Embryonic facial prominence (tissue), 1 donor: ENCODE measurements around the gene ADAM29.
"Not testable (repeated sequence)": the region's sequence is repeated elsewhere in the genome, so short reads cannot be mapped to it uniquely, and the experiment has no call there.

ENCODE experiments used
- DNase-seq: peaks from one replicate; pipeline ENCODE4 v3.0.0-alpha.2; 2016; ENCODE audit errors: extremely low spot score

The ADAM29 gene

GRCh38 chr4:174918058-174918457 lies at the start of gene ADAM29:
ADAM29 (plus strand) TSS chr4:174918358; CDS start chr4:174975526, 57,168 bp downstream.
- DNase-seq = no peak

- DNase-seq = no peak
These were observed 48.8 kb upstream of the ADAM29 start for GRCh38 chr4:174869339-174869738.

- no peak for DNase-seq
These were observed 47.8 kb upstream of the ADAM29 start for GRCh38 chr4:174870311-174870710.

DNA sequence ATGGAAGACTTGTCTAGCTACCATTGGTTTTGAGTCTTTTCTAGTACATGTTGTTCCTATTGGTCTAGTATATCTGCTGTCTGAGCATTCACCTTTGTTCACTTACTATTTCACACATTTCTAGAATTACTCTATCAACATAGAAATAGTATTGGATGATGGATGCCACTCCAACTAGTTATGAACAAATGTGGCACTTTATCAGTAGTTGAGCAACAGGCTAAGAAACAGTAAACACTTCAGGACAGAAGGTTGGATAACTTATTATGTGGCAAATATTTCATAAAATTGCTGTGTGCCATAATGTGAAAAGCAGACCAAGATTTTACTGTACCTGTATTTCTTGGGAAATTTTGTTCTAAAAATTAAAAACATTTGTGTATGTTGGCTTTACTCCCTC lies 46.8 kb upstream of the ADAM29 start:
- DNase-seq = no peak

DNA sequence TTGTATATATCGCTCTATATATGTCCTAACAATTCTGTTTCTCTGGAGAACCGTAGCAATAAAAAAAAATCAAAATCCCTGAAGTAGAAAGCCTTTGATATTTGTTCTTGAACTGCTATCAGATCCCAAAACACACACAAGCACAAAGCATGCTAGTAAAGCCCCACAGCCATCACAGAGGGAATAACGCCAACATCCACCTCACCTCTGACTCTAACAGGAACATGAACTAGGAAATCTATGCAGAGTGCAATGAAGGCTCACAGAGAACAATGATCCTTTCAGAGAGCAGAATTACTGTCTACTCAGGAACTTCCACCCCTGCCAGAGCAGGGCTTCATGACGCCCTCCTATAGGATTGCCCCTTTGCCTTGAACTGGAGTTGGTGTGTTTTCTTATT lies 45.0 kb upstream of the ADAM29 start:
- DNase-seq = not testable (repeated sequence)

- no peak for DNase-seq
These were observed 44.2 kb upstream of the ADAM29 start for GRCh38 chr4:174873931-174874330.

DNA sequence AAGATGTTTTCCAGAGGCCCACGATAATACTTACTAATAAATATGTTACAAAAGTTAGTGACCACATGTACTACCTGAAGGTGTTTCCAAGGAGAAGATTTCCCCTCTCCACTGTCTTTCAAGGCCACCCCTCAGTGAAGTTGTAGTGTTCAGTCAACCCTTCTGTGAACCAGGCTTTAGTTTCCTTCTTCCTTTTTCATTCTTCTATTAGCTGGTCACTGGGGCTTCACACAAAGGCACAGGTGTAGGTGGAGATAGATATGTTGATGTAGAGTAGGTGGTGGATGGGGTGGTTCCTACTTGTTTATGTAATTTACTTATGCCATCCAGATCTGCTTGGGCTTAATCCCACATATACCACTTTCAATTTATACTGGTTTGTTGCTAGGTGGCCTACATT lies 43.3 kb upstream of the ADAM29 start:
- no peak for DNase-seq

DNA sequence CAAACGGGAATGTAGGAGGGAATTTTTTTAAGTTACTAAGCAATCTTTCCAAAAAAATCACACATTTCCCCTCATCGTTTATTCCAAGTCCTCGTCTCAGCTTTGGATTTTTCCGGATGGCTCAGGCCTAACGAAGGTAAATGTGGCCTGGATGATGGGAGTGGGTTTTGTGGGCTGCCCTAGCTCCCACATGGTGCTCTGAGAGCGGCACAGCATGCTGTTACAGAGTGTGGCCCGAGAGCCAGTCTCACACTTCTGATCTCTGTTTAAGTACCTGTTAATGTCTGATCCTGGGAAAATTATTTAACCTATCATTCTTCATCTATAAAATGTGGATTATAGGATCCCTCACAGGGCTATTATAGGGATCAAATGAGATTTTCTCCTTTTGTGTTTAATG lies 38.2 kb upstream of the ADAM29 start:
- DNase-seq = no peak

DNA sequence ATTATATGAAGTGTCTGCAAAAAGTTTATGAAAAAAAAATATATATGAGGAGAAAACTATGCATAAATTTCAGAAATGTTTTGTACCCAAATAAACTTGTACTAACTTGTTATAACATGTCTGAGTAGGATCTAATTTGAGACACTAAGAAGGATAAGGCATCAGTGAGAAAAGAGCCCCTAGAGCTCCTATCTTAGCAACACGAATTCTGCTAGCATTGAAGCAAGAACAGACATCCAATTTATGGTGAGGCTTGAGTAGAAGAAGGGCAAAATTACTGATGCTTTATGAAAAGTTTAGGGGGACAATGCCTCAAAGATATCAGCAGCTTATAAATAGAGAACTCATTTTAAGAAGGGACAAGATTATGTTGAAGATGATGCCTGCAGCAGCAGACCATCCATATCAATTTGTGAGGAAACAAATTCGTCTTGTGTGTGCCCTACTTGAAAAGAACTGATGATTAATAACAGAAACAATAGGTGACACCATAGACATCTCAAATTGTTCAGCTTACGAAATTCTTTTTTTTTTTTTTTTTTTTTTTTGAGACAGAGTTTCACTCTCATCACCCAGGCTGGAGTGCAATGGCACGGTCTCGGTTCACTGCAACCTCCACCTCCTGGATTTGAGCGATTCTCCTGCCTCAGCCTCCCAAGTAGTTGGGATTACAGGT lies 35.7 kb upstream of the ADAM29 start:
- DNase-seq = no peak

GRCh38 chr4:174907508-174907907 lies 10.7 kb upstream of the ADAM29 start:
- no peak for DNase-seq

DNA sequence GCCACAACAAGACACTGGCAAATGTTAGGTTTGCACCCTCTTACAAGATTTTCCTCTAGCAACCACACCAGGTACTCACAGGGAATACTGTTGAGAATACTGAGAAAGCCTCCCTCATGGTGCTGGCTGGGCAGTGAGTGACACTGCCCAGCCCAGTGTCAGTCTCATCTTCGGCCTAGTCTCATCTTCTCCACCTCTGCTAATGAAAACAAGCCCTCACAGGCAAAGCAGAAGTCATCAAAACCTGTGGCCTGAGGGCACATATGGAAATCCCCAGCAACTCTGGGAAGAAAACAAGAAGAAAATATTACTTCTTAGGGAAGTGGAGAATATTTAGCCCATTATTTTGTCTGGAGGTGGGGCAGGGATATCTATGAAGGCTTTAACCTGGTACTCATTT lies 7.9 kb upstream of the ADAM29 start:
- DNase-seq = no peak

DNA sequence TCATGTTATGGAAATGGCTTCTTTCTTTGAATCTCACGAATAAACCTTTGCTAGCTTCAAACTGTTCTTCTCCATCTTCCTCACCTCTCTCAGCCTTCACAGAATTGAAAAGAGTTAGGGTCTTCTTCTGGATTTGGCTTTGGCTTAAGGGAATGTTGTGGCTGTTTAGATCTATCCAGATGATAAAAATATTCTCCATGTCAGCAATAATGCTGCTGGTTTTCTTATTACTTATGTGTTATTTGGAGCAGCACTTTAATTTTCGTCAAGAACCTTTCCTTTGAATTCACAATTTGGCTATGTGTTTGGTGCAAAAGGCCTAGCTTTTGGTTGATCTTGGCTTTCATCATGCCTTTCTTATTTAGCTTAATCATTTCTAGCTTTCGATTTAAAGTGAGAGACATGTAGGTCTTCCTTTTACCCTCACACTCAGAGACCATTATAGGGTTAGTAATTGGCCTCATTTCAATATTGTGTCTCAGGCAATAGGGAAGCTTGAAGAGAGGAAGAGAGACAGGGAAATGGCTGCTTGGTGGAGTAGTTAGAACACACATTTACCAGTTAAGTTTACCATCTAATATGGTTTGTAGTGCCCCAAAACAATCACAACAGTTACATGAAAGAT lies 5.1 kb upstream of the ADAM29 start:
- DNase-seq = no peak

DNA sequence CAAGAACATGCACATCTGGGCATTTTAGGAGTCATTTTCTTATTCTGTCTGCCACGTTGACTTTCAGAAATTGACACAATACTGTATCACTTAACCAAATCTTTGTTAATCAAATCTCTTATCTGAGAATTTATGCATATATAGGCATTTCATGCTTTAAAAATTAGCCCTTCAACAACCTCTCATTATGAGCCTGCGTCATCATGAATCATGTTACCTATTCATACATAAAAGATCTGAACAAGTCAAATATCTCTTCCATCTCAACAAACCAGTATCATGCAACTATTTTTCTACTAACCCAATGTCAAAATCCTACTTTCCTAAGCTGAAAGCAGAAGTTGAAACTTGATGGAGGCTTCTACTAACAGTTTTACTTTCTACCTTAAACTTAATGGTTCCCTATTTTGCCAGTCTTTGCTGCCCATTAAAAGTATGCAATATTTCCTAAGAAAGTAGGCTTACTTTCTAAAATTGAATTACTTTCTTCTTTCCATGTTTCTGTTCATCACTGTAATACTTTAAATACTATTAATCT lies 1.8 kb downstream of the ADAM29 start:
- no peak for DNase-seq

- DNase-seq = no peak
These were observed 8.8 kb downstream of the ADAM29 start for GRCh38 chr4:174926958-174927357.

- DNase-seq = no peak
These were observed 10.0 kb downstream of the ADAM29 start for GRCh38 chr4:174928174-174928573.

GRCh38 chr4:174928575-174929253 lies 10.6 kb downstream of the ADAM29 start:
- no peak for DNase-seq

DNA sequence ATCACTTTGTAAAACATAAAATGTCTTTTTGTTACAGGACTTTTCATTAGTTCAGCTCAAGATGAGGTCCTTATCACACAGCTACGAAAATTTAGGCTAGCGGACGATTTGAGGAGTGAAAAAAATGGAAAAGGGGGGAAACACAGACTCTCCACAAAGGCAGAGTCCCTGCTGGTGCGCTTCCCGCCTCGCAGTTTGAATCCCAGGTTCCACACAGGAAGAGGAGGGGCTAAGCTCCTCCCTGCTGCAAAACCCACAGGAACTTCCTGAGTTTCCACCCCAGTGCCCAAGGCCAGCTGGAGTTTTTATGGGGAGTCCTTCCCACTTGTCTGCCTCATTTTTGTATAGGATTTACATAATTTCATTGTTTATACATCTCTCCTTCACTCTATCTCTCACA lies 11.2 kb downstream of the ADAM29 start:
- DNase-seq = no peak

DNA sequence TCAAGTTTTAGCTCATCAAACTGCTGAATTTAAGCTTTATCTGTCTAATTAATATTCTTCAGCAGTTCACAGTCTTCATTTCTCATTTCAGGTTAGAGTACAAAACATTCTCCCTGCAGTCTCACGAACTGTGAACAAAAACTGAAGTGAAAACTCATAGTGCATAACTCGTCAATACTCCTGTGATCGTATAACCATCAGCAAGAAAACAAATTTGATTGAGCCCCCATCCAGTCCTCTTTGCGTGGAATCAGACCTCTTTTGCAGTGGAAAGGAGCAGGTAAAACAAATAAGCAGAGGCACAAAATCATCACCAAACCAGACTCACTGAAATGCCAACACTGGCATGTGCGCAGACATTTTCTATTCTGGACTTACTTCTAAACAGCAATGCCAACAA lies 12.7 kb downstream of the ADAM29 start:
- no peak for DNase-seq

GRCh38 chr4:174933083-174933482 lies 14.9 kb downstream of the ADAM29 start:
- DNase-seq = no peak

DNA sequence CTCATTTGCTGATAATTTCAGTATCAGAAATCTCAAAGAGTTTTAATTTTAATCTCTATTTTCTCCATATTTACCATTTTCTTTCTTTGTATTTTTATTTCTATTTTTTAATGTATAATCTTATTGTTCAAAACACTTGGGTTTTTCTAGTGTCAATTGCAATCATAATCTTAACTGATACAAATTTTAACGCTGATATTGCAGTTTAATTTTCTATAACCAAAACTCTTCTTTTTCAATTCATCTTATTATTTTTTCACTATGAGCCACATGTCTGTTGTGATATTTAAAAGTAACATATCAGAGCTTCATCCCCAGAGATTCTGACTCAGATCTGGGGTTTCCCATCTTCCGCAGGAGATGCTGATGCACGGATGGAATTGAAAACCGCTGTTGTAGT lies 16.2 kb downstream of the ADAM29 start:
- no peak for DNase-seq

DNA sequence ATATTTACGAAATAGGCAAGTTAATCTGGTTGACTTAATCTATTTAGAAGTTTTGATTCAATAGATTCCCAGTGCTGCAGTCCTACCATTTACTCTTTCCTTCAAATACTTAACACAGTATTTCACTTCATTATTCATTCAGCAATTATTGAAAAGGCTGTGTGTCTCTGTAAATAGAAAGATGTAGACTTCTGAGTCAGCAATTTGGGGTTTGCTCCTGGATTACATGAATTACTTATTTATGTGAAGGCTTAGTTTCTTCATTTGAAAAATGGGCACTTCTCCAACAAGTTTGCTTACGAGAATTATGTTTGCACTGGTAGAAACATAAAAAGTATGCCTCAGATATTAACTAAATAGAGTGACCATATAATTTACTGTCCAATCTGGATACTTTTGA lies 17.4 kb downstream of the ADAM29 start:
- no peak for DNase-seq

GRCh38 chr4:174940002-174940401 lies 21.8 kb downstream of the ADAM29 start:
- DNase-seq = no peak

DNA sequence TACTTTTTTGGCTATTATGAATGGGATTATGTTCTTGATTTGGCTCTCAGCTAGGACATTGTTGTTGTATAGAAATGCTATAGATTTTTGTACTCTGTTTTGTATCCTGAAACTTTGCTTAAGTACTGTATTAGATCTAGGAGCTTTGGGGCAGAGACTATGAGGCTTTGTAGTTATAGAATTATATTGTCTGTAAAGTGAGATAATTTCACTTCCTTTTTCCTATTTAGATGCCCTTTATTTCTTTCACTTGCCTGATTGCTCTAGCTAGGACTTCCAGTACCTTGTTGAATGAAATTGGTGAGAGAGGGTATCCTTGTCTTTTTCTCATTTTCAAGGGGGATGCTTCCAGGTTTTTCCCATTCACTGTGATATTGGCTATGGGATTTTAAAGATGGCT lies 28.1 kb downstream of the ADAM29 start:
- DNase-seq = no peak
